Sigmoid colon (tissue), 4 donors: Measurements from ENCODE around the gene PAPPA.

Source experiments
- CTCF ChIP-seq, 4 experiments: fragments of 450-650 bp in 3 of 4; fragments of 200-600 bp in 1 of 4; IDR thresholded peaks; one replicate each; pipeline ENCODE4 v1.5.1; 2016 to 2019; ENCODE audit warnings: antibody characterized with exemption in 4 of 4, mild to moderate bottlenecking in 3 of 4, moderate library complexity in 2 of 4
- EP300 ChIP-seq, 4 donors: sonication (generic); formaldehyde crosslinking; IDR thresholded peaks; one replicate each; pipeline ENCODE4 v1.6.1; 2017; ENCODE audit warnings: antibody characterized with exemption in 4 of 4
- POLR2A ChIP-seq, 2 donors: fragments of 450-650 bp; IDR thresholded peaks; one replicate each; pipeline ENCODE4 v1.6.1; 2016; ENCODE audit warnings: antibody characterized with exemption in 2 of 2, mild to moderate bottlenecking in 2 of 2, moderate library complexity in 2 of 2
- POLR2AphosphoS5 ChIP-seq, 4 donors: sonication (generic); formaldehyde crosslinking; IDR thresholded peaks; one replicate each; pipeline ENCODE4 v1.6.1; 2017; ENCODE audit warnings: antibody characterized with exemption in 4 of 4

GRCh38 chr9:116380496-116380995, 227.0 kb downstream of the PAPPA start:
- TF ChIP-seq POLR2AphosphoS5 (IDR thresholded peaks at IDR 0.05) (no peak), POLR2A (IDR thresholded peaks at IDR 0.05) (no peak), CTCF (IDR thresholded peaks at IDR 0.05) (no peak), EP300 (IDR thresholded peaks at IDR 0.05) (no peak)
